LNCAP (cell line): ENCODE results near the gene GPC6.

Experiments
- TF ChIP-seq, protein P1 (sequence below): fragments of 450-650 bp; IDR thresholded peaks from 2 replicates; pipeline ENCODE4 v1.5.1; 2017; ENCODE audit warnings: mild to moderate bottlenecking

GPC6 gene

DNA sequence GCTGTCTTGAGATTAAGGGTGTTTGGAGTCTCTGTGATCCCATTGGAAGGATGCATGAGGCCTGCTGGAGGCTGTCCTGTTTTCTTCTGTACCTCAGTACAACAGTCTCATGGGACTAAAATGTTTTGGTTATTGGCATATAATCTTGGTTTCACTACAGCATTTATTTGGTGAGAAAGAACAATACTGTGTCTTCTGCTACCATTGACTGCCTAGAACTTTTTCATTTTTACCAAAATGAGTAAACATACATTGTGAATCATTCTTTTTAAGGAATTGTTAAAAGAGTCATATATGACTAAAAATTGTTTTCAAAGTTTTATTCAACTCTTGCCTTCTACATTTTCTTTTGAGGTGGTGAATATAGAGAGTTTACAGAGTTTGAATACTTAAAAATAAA lies 459.8 kb downstream of the GPC6 start:
- TF ChIP-seq, protein P1, sequence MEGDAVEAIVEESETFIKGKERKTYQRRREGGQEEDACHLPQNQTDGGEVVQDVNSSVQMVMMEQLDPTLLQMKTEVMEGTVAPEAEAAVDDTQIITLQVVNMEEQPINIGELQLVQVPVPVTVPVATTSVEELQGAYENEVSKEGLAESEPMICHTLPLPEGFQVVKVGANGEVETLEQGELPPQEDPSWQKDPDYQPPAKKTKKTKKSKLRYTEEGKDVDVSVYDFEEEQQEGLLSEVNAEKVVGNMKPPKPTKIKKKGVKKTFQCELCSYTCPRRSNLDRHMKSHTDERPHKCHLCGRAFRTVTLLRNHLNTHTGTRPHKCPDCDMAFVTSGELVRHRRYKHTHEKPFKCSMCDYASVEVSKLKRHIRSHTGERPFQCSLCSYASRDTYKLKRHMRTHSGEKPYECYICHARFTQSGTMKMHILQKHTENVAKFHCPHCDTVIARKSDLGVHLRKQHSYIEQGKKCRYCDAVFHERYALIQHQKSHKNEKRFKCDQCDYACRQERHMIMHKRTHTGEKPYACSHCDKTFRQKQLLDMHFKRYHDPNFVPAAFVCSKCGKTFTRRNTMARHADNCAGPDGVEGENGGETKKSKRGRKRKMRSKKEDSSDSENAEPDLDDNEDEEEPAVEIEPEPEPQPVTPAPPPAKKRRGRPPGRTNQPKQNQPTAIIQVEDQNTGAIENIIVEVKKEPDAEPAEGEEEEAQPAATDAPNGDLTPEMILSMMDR = no peak

DNA sequence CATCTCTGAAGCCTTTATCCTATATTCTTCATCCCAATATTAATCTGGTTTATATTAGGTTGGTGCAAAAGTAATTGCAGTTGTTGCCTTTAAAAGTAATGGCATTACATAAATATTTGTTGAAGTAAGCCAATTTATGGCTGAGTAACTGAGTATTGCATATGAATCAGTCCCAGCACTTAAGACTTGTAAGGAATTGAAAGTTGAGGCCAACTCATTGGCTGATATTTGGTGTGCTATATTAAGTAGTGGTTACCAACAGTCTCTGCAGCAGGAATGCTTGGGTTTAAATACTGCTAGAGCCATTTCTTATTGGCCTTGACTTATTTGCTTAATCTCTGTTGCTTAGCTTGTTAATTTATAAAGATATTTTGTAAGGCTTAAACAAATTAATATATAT lies 460.7 kb downstream of the GPC6 start:
- TF ChIP-seq, protein P1 = no peak

DNA sequence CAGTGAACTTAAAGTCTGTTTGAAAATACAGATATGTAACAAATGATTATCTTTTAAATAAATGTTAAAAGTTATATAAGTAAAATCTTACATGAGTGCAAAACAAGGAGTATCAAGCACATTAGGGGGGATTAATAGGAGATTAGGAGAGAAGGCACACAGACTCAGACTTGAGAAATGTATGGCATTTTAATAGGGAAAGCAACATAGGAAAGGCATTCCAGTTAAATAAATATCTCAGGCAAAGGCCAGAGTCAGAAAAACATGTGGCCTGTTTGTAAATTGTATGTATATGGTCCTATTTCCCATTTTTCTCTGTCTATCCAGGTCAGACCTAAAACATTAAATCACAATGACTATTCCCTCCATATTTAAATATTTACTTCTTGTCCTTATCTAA lies 462.7 kb downstream of the GPC6 start:
- TF ChIP-seq, protein P1 = no peak

DNA sequence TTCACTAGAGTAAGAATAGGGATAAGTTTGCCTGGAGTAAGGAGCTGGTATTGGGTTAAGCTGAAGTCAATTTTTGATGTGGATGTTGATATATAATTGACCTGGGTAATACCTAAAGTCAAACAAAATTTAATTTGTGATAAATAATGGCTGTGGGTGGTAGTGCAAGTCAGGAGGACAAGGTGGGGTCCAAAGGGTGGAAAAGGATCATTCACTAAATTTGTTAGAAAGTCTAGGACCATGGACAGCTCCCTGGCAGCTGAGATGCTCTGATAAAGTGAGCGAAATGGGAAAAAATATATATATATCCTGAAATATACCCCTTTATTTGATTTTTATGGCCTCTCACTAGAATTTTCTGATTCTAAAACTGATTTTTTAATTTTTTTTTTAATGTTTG lies 463.5 kb downstream of the GPC6 start:
- TF ChIP-seq, protein P1 = no peak

DNA sequence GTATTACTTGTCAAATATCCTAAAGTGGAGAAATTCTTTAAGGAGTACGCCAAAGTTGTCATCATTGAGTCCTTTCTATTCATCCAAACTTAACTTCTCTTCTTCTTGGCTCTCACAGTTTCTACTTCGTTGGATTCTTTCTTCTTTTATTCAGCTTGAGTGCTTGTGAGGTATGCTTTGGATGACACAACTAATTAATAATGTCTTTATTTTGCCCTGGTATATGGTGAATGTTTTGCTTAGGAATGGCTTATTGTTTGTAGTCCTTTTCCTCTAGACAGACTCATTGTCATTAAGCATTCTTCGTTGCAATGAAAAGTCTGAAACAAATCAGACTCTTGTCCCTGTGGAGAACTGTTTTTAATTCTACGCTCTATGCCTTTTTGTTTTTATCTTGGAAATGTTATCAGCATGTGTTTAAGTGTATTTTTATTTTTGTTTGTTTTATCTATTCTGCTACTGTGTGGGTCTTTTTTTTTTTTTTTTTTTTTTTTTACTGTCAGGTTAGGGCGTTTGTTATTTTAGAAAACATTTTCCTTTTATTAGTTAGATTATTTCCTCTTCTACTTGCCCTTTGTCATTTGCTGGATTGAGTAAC lies 471.5 kb downstream of the GPC6 start:
- TF ChIP-seq, protein P1 = no peak

DNA sequence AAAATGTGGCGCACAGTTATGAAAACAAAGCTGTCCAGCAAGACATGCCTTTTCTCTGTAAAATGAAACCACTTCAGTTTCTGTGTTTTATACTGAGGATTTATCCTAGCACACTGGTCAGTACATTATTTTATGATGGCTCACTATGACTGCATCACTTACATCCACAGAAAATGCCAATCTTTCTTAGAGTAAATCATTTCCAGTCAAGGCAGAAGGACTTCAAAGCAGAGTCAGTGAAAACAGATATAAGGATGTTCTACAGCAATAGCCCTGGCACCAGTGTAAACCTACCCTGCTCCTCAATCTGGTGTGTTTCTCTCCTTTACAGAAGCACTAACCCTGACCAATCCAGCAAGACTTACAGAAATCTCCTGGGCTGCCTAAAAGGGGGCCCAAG lies 473.5 kb downstream of the GPC6 start:
- TF ChIP-seq, protein P1 = no peak

DNA sequence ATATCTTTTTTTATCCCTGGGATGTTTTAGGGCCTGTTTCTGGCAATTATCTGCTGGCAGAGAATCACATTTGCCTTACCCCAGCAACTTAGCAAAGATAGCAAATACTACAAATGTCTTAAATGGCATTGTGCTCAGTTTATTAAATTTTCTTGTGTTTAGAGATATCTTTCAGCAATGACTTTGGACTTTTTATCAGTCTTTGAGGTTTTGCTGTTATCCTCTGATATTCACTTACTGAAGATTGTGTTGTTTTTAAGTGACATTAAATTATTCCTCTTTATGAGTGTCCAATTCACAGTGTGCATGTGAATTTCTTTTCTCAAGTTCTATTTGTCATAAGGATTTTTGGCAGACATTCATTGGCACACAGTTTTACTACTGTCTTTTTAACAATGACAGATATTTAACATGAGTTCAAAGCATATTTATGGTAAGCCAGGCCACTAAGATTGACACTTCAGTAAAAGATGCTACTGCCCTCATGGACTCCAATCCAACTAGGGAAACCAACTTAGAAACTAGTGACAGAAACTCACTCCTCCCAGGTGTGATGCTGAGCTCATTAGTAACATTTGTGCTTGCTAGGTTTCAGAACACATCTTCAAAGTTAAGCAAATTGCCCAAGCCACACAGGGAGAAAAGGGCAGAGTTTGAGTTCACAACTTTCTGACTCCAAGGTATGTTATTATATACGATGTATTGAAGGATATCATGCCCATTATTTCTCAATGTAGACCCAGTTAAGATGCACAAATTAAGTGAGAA lies 481.9 kb downstream of the GPC6 start:
- TF ChIP-seq, protein P1 = no peak
